D341Med (cell line): ENCODE data around the gene CYP2A6.

Experiments used
- DNase-seq: peaks from one replicate; pipeline ENCODE4 v3.0.0; 2012; ENCODE audit warnings: low spot score

The CYP2A6 gene

DNA sequence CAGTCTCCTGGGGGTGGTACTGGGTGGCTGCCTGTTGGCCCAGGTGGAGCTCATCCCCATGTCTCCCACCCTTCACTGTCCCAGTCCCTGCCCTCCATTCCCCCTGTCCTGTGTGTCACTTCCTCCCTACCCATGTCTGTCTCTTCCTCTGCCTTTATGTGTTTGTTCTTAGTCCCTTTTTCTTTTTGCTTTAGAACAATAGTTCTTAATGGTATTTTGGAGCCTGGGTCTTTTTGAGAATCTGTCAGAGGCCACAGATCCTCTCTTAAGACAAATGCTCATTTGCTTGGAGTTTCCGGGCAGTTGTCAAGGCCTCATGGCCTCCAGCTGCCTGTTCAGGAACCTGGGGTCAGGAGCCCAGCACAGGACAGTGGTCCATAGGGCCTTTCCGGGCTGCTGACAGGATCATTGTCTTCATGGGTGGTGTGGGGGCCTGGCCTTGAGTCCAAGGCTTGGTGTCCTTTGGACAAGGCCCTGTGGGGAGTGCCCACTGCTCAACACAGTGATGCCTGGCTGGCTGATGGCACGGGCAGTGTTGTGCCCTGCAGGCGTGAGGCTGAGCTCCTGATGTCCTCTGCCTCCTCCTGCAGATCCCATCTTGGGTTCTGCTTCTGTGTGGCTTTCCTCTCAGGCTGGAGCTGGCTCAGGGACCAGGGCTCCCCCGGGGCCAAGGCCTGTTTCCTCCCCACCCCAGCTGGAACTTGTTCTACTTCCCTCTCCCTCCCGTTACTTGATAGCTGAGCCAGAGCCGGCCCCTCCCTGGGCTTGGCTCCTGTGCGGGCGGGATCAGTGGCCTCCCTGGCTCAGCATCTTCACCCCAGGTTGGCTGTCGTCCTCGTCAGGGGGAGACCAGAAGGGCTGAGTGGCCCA is 47.7 kb downstream of the CYP2A6 start:
- no peak for DNase-seq

DNA sequence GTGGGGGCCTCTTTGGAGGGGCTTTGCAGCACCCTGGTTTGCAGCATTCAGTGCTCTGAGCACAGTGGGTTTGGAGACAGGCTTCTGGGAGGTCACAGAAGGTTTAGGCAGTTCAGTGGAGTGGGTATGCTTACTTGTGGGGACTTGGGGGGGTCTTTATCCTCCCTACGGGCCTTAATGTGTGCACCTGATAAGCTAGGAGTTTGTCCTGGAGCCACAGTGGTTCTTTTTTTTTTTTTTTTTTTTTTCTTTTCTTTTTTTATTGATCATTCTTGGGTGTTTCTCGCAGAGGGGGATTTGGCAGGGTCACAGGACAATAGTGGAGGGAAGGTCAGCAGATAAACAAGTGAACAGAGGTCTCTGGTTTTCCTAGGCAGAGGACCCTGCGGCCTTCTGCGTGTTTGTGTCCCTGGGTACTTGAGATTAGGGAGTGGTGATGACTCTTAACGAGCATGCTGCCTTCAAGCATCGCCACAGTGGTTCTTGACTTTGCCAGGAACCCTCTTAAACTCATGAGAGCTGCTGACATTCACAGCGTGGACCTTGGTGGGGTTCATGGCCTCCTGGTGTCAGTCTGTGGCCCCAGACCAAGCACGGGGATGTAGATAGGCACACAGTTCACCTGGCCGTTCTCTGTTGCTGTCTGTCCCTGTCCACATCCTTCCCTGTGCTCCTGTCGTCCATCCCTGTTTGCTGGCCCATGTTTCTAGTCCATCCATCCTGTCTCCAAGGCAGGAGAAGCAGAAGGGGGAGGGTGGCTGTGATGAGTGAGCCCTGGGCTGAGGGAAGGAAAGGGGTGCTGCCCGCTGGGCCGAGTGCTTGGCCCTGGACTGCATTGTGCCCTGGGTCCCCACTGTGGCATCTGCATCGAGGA is 48.6 kb downstream of the CYP2A6 start:
- no peak for DNase-seq

GRCh38 chr19:40800997-40801377 is 49.3 kb downstream of the CYP2A6 start:
- no peak for DNase-seq

GRCh38 chr19:40800339-40800996 is 49.8 kb downstream of the CYP2A6 start:
- DNase-seq, result no peak

GRCh38 chr19:40799558-40800338 is 50.5 kb downstream of the CYP2A6 start:
- DNase-seq, result peak; percentile 53

DNA sequence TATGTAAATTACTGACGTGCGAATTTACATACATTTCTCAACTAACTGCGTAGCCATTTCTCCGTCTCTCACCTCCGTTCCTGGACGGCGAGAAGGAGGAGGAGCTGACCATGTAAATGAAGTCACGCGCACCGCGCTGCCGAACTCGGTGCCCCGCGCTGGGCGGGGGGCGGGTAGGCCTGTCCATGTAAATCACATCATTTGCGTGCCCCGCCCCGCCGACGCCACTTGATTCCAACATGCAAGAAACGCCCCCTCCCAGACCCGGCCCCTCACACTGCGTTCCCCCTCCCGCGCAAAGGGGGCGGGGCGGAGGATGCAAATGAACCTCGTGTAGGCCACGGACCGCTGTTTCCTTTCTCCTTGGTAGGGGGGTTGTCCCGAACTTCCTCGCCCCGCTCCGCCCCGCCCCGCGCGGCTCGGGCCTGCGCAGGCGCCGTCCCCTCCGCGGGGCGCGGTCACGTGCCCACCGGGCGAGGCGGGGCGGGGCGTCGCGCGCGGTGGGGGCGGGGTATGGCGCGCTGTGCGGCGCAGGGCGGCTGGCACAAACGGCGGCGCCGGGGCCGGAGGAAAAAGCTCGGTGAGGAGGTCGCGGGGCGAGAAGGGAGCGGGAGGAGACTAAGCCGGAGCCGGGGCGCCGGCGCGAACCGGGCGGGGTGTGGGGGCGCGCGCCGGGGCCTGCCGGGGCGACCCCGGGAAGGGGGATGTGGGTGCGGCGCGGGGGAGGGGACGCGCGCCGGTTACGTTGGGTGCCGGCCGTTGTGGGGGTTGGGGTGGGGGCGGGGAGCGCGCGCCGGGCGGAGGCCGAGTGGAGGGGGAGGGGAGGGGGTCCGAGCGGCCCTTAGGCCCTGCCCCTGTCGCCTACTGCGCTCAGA is 51.3 kb downstream of the CYP2A6 start, which contains the start of gene EGLN2:
Gene EGLN2 (plus strand): TSS at position 509 of the 875 bp plus-strand sequence. CDS start 1,382 bp downstream, outside the sequence.
- DNase-seq, result peak; percentile 99

- DNase-seq, result peak; percentile 83
Observed at GRCh38 chr19:40797963-40798682, 52.1 kb downstream of the CYP2A6 start.

- DNase-seq, result no peak
Observed at GRCh38 chr19:40797166-40797962, 52.9 kb downstream of the CYP2A6 start.
